Measurements from ENCODE around the gene ERVFRD-1. TPM values are rescaled to one million over a fixed set of nuclear protein-coding genes. Genes with fewer than 3 reads are reported as not detected.
A peak's percentile ranks its signal among the peaks of the same experiment; 100 is the strongest.

Gene ERVFRD-1
- total and polyA plus RNA-seq, 2 of the 13 experiments (the other 11 are each of a cell fraction or from before 2014, with no cell fraction given) = not detected

- TF ChIP-seq ELF1 (CRISPR knock-in tag; IDR thresholded peaks at IDR 0.05) (no peak), SNAPC2 (CRISPR knock-in tag; IDR thresholded peaks at IDR 0.05) (peak; percentile 49; the same call in 1 of the 2 replicates), ZNF792 (CRISPR knock-in tag; IDR thresholded peaks at IDR 0.05) (peak; percentile 58; the same call in 1 of the 2 replicates), ZNF496 (CRISPR knock-in tag; IDR thresholded peaks at IDR 0.05; ENCODE audit: insufficient replicate concordance) (no peak), ZBTB42 (CRISPR knock-in tag; IDR thresholded peaks at IDR 0.05) (no peak), ZBTB44 (CRISPR knock-in tag; IDR thresholded peaks at IDR 0.05) (no peak), ZC3H13 (CRISPR knock-in tag; IDR thresholded peaks at IDR 0.05) (peak; percentile 52; the same call in 1 of the 2 replicates), NR2C2 (CRISPR knock-in tag; IDR thresholded peaks at IDR 0.05; ENCODE audit: borderline replicate concordance) (peak; percentile 60; the same call in 1 of the 2 replicates), NFKBIZ (CRISPR knock-in tag; IDR thresholded peaks at IDR 0.05) (peak; percentile 26; the same call in 1 of the 2 replicates), ZNF138 (CRISPR knock-in tag; IDR thresholded peaks at IDR 0.05; ENCODE audit: low read depth) (no peak), SRSF9 (IDR thresholded peaks at IDR 0.05; ENCODE audit: borderline replicate concordance, insufficient read depth, low read depth, low read length, poor library complexity, severe bottlenecking) (no peak), ETV6 (CRISPR knock-in tag; conservative IDR thresholded peaks at IDR 0.05) (no peak), ZMYM2 (CRISPR knock-in tag; IDR thresholded peaks at IDR 0.05) (no peak), ZNF17 (CRISPR knock-in tag; IDR thresholded peaks at IDR 0.05) (no peak), POLR2AphosphoS2 (IDR thresholded peaks at IDR 0.05; ENCODE audit: low read depth, low read length) (no peak), ZNF432 (CRISPR knock-in tag; IDR thresholded peaks at IDR 0.05; ENCODE audit: borderline replicate concordance) (no peak), ZBTB25 (CRISPR knock-in tag; IDR thresholded peaks at IDR 0.05) (0 out of 2 replicates have a peak, but pooled peaks have one; percentile 6), MTF2 (CRISPR knock-in tag; IDR thresholded peaks at IDR 0.05; ENCODE audit: borderline replicate concordance) (no peak), PPARG (CRISPR knock-in tag; conservative IDR thresholded peaks at IDR 0.05) (peak; percentile 84), ZSCAN21 (CRISPR knock-in tag; IDR thresholded peaks at IDR 0.05; ENCODE audit: borderline replicate concordance) (peak; percentile 60; the same call in 1 of the 2 replicates), BCL6 (CRISPR knock-in tag; IDR thresholded peaks at IDR 0.05) (peak; percentile 84; the same call in 1 of the 2 replicates), HMG20B (CRISPR knock-in tag; conservative IDR thresholded peaks at IDR 0.05) (no peak), ZFP36L1 (CRISPR knock-in tag; IDR thresholded peaks at IDR 0.05) (no peak), FIP1L1 (IDR thresholded peaks at IDR 0.05; ENCODE audit: borderline replicate concordance, insufficient read depth, low read depth, low read length) (no peak), NAIF1 (CRISPR knock-in tag; IDR thresholded peaks at IDR 0.05; ENCODE audit: borderline replicate concordance) (no peak), ZNF251 (CRISPR knock-in tag; IDR thresholded peaks at IDR 0.05) (no peak)
- TF ChIP-seq, protein P1, sequence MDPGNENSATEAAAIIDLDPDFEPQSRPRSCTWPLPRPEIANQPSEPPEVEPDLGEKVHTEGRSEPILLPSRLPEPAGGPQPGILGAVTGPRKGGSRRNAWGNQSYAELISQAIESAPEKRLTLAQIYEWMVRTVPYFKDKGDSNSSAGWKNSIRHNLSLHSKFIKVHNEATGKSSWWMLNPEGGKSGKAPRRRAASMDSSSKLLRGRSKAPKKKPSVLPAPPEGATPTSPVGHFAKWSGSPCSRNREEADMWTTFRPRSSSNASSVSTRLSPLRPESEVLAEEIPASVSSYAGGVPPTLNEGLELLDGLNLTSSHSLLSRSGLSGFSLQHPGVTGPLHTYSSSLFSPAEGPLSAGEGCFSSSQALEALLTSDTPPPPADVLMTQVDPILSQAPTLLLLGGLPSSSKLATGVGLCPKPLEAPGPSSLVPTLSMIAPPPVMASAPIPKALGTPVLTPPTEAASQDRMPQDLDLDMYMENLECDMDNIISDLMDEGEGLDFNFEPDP (CRISPR knock-in tag; conservative IDR thresholded peaks at IDR 0.05) = no peak
These were observed 44.8 kb downstream of the ERVFRD-1 start (continued) for GRCh38 chr6:11066505-11067347.

Data from HepG2 (cell line).